Tibial nerve (tissue), 4 donors: Measurements from ENCODE around the gene EGFR. TPM values are rescaled to one million over a fixed set of nuclear protein-coding genes. Genes with fewer than 3 reads are reported as not detected.

Source experiments
- DNase-seq, 2 donors: peaks; one replicate each; pipeline ENCODE4 v3.0.0-alpha.2; 2019; ENCODE audit warnings: low spot score in 2 of 2
- H3K27ac ChIP-seq, 4 donors: fragments of 200-600 bp; sonication (generic) in 3 of 4; one replicate each; pipeline ENCODE4 v1.5.1; 2017 to 2019; ENCODE audit warnings: mild to moderate bottlenecking in 1 of 4
- H3K27me3 ChIP-seq, 2 donors: fragments of 200-600 bp; sonication (generic) in 1 of 2; one replicate each; pipeline versions ENCODE4 v1.5.1 to v1.6.0; 2017 to 2019
- H3K36me3 ChIP-seq, 3 donors: fragments of 200-600 bp; sonication (generic); one replicate each; pipeline ENCODE4 v1.5.1; 2018 to 2019
- H3K4me1 ChIP-seq, 4 donors: fragments of 200-600 bp; sonication (generic) in 3 of 4; one replicate each; pipeline ENCODE4 v1.5.1; 2017 to 2019
- H3K4me3 ChIP-seq, 4 donors: fragments of 200-600 bp; sonication (generic) in 3 of 4; one replicate each; pipeline ENCODE4 v1.5.1; 2017 to 2019; ENCODE audit warnings: mild to moderate bottlenecking in 1 of 4, moderate library complexity in 1 of 4
- H3K9me3 ChIP-seq, 4 donors: fragments of 200-600 bp; sonication (generic) in 3 of 4; one replicate each; pipeline ENCODE4 v1.5.1; 2017 to 2019
- CTCF ChIP-seq, 5 experiments: fragments of 200-600 bp in 3 of 5; fragments of 450-650 bp in 2 of 5; sonication (generic) in 3 of 5; IDR thresholded peaks; one replicate each; pipeline ENCODE4 v1.5.1; 2016 to 2019; ENCODE audit warnings: antibody characterized with exemption in 5 of 5, mild to moderate bottlenecking in 3 of 5, moderate library complexity in 2 of 5
- EP300 ChIP-seq, 2 donors: sonication (generic); formaldehyde crosslinking; IDR thresholded peaks; one replicate each; pipeline ENCODE4 v1.6.1; 2017; ENCODE audit warnings: antibody characterized with exemption in 2 of 2, mild to moderate bottlenecking in 1 of 2
- POLR2A ChIP-seq, 2 donors: fragments of 450-650 bp; IDR thresholded peaks; one replicate each; pipeline ENCODE4 v1.6.1; 2017; ENCODE audit warnings: antibody characterized with exemption in 2 of 2, mild to moderate bottlenecking in 2 of 2, moderate library complexity in 2 of 2
- WGBS, 2 donors: methylation state at CpG; one replicate each; pipeline ENCODE4 v1.1.5; 2018; 5-methylcytosine and 5-hydroxymethylcytosine counted together
- total RNA-seq, 4 donors: library from RNA; depleted of rRNA; stranded (reverse); fragments of >200 nt; gene quantifications; one replicate each; pipeline ENCODE4 v1.1.0, GENCODE V29; 2016

The EGFR gene
- total RNA-seq, 4 donors from 2014 or later, result 72.3 to 136 (median 127) TPM

- 66 to 68% methylated on average over 4 of the region's 4 CpGs for WGBS, 2 donors
- no peaks in the 10 kb centered on the region for H3K36me3 ChIP-seq
- no peak for DNase-seq
- peaks cover 0 to 4% of the 10 kb centered on the region in 2 donors for H3K27me3 ChIP-seq
- TF ChIP-seq POLR2A (IDR thresholded peaks at IDR 0.05) (no peak), CTCF (IDR thresholded peaks at IDR 0.05) (no peak), EP300 (IDR thresholded peaks at IDR 0.05) (no peak)
- H3K9me3 ChIP-seq, result no peaks in the 10 kb centered on the region
- H3K4me1 ChIP-seq, result peaks cover 0 to 41% (median 8%) of the 10 kb centered on the region in 4 donors
- H3K4me3 ChIP-seq, result no peak overlapping the region
- H3K27ac ChIP-seq, result peak overlapping the region in 2 of 4 donors; percentile 28 to 35
Observed at GRCh38 chr7:55023841-55024505, 5.2 kb downstream of the EGFR start.

- TF ChIP-seq EP300 (IDR thresholded peaks at IDR 0.05) (no peak), POLR2A (IDR thresholded peaks at IDR 0.05) (no peak), CTCF (IDR thresholded peaks at IDR 0.05) (no peak)
- no peak for DNase-seq
- 50 to 53% methylated on average over 2 of the region's 2 CpGs for WGBS, 2 donors
- peak overlapping the region in 2 of 4 donors; percentile 18 to 67 for H3K27ac ChIP-seq
- peaks cover 0 to 4% of the 10 kb centered on the region in 2 donors for H3K27me3 ChIP-seq
- H3K4me1 ChIP-seq, result peaks cover 0 to 41% (median 8%) of the 10 kb centered on the region in 4 donors
- no peaks in the 10 kb centered on the region for H3K9me3 ChIP-seq
- H3K36me3 ChIP-seq, result no peaks in the 10 kb centered on the region
- H3K4me3 ChIP-seq, result no peak overlapping the region
Observed at GRCh38 chr7:55024776-55025175, 6.0 kb downstream of the EGFR start.

- Histone ChIP-seq H3K27me3 (no peaks in the 10 kb centered on the region), H3K36me3 (no peaks in the 10 kb centered on the region), H3K27ac (peak overlapping the region in 2 of 4 donors; percentile 67 to 73), H3K4me3 (no peak overlapping the region), H3K4me1 (peaks cover 0 to 51% (median 11%) of the 10 kb centered on the region in 4 donors), H3K9me3 (no peaks in the 10 kb centered on the region)
- no peak for DNase-seq
- 46 to 66% methylated on average over 11 of the region's 11 CpGs for WGBS, 2 donors
- TF ChIP-seq POLR2A (IDR thresholded peaks at IDR 0.05) (no peak), EP300 (IDR thresholded peaks at IDR 0.05) (no peak), CTCF (IDR thresholded peaks at IDR 0.05) (no peak)
Observed at GRCh38 chr7:55026086-55026790, 7.4 kb downstream of the EGFR start.

- DNase-seq, result no peak
- Histone ChIP-seq H3K9me3 (no peaks in the 10 kb centered on the region), H3K4me1 (peaks cover 0 to 57% (median 15%) of the 10 kb centered on the region in 4 donors), H3K4me3 (no peak overlapping the region), H3K36me3 (no peaks in the 10 kb centered on the region), H3K27me3 (no peaks in the 10 kb centered on the region), H3K27ac (peak overlapping the region in 2 of 4 donors; percentile 67 to 73)
- TF ChIP-seq CTCF (IDR thresholded peaks at IDR 0.05), result no peak
- no peak for TF ChIP-seq POLR2A (IDR thresholded peaks at IDR 0.05)
- TF ChIP-seq EP300 (IDR thresholded peaks at IDR 0.05), result peak in 1 of 2 donors; percentile 42
- WGBS, 2 donors, result 68 to 78% methylated on average over 4 of the region's 4 CpGs
Observed at GRCh38 chr7:55026867-55027490, 8.2 kb downstream of the EGFR start.

GRCh38 chr7:55028011-55028410 lies 9.2 kb downstream of the EGFR start:
- H3K36me3 ChIP-seq, result no peaks in the 10 kb centered on the region
- peaks cover 0 to 63% (median 15%) of the 10 kb centered on the region in 4 donors for H3K4me1 ChIP-seq
- 37 to 51% methylated on average over 3 of the region's 3 CpGs for WGBS, 2 donors
- no peak overlapping the region for H3K4me3 ChIP-seq
- no peaks in the 10 kb centered on the region for H3K9me3 ChIP-seq
- TF ChIP-seq CTCF (IDR thresholded peaks at IDR 0.05) (no peak), EP300 (IDR thresholded peaks at IDR 0.05) (no peak), POLR2A (IDR thresholded peaks at IDR 0.05) (no peak)
- H3K27ac ChIP-seq, result no peak overlapping the region
- no peak for DNase-seq
- no peaks in the 10 kb centered on the region for H3K27me3 ChIP-seq
